Activated CD4-positive, alpha-beta T cell treated with anti-CD3 and anti-CD28 coated beads, Interleukin-2, Interleukin-4, amounts not matched to agents 100 ng/mL and 50 ng/mL, durations not matched to agents 16 hours and 8 hours (primary cell): Measurements from ENCODE around the gene ABCC3.

Experiments
- DNase-seq: peaks from one replicate; pipeline ENCODE4 v3.0.0-alpha.2; 2020; ENCODE audit warnings: low spot score

Gene ABCC3

DNA sequence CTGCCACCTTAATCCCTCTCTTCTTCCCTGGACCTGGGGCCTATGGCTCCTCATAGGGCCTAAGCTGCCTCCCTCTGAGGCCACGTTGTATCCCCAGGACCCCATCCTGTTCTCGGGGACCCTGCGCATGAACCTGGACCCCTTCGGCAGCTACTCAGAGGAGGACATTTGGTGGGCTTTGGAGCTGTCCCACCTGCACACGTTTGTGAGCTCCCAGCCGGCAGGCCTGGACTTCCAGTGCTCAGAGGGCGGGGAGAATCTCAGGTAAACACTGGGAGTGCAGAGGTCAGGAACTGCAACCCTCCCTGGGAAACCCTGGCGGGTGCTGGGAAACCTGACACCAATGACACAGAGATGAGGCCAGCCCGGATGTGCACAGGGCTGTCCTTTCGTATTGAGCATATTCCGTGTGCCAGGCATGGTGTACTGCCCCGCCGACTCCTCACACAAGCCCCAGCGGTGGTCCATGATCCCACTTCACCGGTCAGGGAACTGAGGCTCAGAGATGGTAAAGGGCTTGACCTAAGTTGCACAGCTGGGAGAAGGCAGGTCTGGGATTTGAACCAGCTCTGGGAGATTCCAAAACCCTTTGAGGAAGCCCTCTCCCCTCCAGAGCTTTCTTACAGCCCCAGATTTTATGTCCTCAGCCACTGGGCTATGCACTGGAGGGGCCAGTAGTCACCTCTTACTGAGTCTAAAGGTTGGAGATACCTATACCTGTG, 50.1 kb downstream of the ABCC3 start:
- DNase-seq, result no peak

DNA sequence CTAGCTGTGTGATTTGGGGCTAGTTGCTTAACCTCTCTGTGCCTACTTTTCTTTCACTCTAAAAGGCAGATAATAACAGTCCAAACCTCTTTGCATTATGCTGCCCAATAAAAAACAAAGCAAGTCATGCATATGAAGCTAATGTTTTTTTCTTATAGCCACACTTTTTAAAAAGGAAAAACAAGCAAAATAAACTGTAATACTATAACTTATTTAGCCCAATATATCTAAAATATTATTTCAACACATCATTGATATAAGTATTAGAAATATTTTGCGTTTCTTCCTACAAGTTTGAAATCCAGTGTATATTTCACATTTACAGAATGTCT, 50.6 kb downstream of the ABCC3 start:
- no peak for DNase-seq

DNA sequence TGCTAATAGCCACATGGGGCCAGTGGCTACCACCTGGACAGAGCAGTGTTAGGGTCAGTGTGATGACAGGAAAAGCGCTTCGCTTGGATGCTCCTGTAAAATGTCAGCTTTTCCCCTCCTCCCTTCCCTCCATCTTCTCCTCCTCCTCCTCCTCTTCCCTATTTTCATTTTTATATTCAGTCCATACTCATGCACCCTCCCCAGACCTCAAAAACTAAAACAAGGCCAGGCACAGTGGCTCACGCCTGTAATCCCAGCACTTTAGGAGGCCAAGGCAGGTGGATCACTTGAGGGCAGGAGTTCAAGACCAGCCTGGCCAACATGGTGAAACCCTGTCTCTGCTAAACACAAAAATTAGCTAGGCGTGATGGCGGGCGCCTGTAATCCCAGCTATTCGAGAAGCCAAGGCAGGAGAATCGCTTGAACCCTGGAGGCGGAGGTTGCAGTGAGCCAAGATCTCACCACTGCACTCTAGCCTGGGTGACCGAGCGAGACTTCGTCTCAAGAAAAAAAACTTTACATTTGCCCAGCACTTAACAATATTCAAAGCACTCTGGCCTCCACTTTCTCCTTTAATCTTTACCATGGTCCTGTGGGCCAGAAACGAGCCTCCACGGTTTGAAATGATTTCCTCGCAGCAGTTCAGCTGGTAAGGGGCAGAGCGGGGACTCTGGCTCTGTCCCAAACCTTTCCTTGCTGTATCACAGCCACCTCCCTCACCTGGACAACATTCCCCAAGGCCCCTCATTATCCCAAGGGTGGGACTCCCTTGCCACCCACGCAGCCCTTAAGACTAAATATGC, 51.2 kb downstream of the ABCC3 start:
- DNase-seq, result no peak

DNA sequence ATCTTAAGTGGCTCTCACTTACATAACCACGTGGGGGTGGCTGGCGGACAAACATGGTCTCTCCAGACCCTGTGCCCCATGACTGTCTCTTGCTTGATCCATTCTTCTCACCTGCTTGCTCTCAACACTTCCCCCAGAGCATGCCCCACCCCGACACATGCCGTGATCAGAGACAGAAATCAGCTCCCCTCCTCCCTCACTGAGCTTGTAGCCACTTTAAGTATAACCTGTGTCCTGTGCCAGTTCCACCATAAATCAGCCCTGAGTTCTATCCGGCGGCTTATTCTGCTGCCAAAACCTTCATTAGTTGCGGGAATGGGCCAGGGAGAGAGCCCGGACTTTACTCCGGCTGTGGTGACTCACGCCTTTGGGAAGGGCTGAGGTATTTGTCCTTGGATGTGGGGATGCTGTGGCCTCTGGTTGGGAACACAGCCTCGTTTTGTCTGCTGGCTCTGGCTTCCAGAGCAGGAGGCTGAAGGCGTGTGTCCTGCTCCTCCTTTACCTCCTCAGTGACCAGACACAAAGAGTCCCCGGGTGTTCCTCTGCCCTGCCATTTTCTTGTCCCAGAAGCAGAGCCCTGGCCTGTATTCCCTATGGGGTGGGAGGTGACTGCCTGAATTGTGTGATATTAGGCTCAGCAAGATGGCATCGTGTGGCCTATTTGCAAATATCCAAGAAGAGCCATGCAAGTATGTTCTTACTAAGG, 52.0 kb downstream of the ABCC3 start:
- DNase-seq, result no peak

DNA sequence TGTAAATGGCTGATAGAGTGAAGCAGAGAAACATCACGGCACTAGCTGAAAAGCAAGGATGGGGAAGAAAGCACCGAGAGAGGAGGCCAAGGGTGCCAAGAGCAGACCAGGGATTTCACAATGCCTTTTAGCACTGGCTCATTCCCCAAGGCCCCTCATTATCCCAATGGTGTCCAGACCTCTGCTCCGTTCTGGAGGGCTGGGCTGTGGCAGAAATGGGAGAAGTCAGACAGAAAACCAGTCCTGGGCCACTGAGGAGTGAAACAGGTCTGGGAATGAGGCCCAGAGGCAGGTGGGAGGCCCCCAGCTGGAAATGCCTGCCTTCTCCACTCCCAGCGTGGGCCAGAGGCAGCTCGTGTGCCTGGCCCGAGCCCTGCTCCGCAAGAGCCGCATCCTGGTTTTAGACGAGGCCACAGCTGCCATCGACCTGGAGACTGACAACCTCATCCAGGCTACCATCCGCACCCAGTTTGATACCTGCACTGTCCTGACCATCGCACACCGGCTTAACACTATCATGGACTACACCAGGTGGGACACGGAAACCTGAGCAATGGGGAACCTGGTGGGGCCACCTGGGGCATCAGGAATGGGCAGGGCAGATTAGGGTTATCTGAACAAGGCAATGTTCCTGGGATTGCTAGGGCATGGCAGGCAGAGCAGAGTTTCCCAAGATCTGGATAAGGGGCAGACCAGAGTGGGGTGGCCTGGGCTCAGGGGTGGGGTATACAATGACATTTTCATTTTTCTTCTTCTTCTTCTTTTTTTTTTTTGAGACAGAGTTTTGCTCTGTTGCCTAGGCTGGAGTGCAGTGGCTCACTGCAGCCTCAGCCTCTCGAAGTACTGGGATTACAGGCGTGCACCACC, 52.8 kb downstream of the ABCC3 start:
- no peak for DNase-seq

DNA sequence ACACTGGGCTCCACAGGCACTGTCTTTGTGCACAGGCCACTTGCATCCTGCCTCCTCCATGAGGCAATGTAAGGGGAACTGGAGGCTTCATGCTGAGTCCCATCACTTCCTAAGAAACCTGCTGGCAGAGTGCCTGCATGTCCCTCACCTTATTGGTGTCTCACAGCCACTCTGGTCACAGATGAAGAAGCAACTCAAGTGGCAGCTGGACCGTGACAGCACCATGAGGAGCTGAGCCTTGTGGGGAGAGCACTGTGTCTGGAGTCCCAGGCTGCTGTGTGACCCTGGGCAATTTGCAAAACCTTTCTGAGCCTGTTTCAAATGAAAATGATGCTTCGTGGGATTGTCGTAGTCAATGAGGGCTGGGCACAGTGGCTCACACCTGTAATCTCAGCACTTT, 53.6 kb downstream of the ABCC3 start:
- no peak for DNase-seq

DNA sequence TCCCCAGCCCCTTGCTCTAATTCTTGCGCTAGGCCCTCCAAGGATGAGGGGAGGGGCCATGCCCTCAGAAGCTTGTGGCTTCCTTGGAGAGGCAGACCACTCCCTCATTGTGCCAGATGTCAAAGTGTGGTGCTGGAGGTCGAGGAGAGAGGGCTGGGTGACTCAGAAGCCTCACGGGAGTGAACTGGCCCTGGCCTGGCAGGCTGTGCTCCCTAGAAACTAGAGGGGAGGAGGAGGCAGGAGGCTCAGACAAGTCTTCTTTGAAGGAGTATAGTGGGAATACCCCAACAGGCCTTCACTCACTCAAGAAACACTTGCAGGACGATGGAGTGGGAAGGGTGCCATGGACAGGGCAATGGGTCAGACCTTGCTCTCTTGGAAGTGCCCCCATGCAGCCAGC, 54.6 kb downstream of the ABCC3 start:
- DNase-seq, result no peak

DNA sequence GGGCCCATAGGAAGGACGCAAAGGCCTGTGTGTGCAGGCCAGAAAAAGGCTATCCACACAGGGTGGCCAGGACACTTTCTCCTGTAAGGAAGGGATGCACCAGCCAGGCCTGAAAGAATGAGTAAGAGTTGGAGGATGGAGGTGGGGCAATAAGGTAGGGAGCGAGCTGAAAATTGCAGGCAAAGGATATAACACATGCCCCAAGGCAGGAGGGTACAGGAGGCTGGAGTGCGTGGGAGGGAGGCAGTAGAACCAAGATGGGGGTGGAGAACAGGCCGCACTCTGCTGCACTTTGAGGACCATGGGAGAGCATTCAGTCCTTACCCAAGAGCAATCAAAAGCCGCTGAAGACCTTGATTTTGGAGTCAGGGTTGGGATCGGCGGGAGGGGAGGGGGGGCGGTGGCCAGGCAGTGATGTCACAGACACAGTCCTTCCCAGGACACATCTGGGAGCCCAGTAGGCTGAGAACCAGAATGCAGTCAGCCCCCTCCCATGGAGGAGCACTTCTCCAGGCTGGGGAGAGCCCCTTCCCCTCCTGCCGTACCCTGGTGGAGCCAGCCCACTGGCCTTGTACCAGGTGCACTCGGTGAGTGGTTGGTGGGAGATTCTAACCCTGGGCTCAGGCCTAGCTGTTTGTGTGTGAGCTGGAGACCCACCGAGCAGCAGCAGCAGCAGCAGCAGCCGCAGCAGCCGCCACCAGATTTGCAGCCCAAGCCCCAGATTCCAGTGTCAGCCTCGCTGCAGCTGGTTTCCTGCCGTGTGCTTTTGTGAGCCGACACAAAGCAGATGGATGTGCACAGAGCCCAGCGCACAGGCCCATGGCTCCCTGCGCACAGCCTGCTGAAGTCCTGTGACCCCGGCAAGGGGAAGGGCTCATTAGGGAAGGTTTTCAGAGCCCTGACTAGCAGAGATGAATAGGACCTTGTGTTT, 55.5 kb downstream of the ABCC3 start:
- no peak for DNase-seq

DNA sequence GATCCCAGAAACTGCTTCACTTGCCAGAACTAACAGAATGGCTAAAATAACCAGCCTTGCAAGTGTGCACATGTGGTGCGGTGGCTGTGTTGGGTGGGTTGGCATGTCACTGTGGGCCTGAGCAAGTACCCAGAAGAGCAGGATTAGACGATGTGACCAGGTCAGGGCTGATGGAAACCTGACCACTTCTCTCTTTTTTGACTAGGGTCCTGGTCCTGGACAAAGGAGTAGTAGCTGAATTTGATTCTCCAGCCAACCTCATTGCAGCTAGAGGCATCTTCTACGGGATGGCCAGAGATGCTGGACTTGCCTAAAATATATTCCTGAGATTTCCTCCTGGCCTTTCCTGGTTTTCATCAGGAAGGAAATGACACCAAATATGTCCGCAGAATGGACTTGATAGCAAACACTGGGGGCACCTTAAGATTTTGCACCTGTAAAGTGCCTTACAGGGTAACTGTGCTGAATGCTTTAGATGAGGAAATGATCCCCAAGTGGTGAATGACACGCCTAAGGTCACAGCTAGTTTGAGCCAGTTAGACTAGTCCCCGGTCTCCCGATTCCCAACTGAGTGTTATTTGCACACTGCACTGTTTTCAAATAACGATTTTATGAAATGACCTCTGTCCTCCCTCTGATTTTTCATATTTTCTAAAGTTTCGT, 56.3 kb downstream of the ABCC3 start:
- no peak for DNase-seq

DNA sequence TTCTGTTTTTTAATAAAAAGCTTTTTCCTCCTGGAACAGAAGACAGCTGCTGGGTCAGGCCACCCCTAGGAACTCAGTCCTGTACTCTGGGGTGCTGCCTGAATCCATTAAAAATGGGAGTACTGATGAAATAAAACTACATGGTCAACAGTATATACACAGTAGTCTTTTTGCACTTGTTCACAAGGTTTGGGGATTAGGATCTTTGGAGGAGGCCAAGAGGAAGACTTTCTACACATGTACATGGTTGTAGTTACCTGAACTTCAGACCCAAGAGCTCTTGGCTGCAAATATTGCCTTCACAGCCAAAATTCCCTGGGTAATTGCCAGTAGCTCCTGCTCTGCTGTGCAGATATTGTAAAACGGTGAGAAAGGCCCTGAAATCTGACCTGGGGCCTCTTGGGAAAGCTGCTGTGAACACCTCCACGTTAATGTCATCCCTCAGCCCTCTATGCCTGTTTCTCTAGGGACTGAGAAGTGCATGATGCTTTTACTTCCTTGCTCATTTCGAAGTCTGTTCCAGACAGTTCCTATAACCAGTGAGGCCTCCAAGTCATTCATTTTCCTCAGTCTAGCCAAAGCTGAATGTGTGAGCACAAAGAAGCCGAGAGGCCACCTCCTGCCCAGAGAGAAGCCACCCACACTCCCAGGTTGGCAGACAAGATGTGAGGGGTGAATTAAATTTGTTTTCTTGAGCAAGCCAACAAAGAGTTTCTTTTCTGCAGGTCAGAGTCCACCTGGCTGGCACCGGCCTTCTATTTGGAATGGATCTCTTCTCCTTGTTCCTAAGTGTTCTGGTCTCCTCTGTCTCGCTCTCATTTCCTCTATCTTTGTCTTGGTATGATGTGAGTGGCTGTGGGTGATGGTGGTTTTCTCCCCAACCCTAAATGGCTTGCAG, 57.1 kb downstream of the ABCC3 start:
- DNase-seq, result no peak

DNA sequence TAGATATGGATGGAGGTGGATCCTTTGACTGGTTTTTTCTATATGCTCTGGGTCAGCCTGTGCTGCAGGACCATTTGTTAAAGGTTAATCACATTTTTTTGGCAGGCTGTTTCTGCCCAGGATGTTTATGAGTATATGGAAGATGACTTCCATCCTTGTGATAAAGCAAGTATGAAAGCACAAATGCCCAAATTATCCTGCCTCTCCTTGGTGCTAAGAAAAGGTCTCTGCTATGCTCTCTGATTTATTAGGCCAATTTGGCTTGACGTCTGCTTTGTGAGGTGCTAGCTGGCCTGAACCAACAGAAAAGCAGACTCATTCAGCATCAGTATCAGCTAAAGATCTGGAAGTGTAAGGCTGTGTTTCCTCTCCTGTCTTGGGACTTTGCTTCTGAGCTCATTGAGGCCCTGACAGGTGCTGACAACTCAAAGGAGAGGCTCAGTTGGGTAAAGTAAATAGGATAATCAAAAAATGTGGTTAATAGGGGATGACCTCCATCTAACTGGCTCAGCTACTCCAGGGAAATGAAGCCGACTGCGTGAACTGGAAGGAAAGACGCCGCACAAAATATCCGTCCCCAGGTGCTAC, 57.9 kb downstream of the ABCC3 start:
- no peak for DNase-seq

DNA sequence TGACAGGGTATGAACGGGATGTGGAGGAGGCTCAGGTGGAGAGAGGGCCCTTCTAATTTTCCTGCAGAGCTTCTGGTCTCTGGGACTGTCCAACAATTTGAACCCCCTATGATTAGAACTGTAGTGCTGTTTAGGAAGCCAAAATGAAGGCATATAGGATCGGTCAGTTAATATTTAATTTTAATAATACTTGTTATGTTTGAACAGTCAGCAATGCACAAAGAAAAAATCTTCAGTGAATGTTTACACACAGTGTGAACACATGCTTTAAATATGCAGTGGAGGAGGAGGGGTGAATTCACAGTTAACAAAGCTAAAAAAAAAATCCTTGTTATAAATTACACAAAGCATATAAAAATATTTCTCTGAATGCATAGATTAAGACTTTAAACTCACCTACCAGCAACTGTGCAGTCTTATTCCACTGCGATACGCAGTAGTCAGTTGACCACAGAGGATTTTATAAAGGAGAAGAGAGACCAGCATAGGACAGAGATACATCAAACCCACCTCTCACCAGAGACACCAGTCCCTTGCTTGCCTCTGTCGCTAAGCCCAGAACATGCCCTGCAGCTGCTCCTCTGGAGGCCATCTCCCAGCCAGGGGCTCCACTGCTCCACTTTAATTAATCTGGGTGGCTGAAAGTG, 58.5 kb downstream of the ABCC3 start:
- no peak for DNase-seq

DNA sequence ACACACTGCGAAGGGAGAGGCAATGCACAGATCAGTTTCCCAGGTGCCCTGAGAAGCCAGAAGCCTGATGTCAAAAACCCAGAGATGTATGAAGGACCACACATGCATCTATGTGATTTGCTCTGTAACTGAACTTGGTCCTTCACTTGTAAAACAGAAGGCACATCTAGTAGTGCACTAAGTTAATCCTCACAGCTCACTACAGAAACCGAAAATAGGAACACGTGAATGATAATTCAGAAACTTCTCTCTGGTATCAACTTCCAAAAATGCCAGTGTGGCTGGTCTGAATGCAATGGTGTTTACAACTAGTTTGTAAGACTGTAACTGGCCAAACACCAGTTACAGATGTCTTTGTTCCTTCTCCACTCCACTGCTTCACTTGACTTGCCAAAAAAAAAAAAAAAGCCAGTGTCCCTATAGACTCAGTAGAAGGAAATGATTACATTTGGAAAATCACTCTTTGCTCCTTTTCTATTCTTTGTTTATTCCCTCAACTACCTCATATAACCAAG, 61.7 kb downstream of the ABCC3 start:
- no peak for DNase-seq

DNA sequence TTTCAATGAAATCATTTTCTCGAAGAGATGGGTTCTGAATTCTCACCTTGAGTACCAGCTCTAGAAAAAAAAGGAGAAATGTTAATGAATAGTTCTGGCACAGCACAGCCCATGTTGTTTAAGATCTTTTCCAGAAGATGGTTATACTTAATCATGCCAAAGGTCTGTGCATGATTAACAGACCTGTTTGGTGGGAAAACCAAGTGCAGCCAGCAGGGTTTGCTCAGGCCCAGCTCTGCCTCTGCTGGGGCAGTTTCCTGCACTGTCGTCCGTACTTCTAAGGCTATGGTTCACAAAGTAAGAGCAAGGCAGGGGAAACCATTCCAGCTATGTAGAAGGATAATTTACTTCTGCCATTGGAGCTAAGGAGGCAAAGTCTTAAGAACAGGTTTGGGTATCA, 62.4 kb downstream of the ABCC3 start:
- DNase-seq, result no peak

DNA sequence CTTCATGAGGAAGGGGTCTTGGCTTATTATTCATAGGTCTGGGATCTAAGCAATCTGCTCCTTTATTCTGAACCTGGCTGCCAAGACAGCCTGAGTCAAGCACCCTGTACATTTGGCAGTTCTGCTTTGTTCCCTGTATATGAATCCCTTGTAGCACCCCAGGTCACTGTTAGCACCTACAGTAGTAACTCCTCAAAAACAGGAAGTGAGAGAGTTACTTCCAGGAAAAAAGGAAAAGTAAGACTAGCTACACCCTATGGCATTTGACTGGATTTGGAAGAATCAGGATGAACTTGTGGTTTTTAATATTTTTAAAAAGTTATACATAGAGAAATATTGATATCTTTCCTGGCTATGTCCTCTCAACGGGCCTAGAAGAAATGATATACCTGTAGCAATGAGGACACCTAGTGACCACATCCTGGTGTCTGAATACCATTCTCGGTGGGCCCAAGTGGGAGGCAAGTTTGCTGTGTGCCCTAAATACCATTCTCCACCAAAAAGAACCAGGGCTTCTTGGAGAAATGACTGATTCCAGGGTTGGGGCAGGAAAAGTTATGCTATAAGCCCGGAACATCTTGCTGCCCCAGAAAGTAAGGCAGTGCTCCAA, 63.1 kb downstream of the ABCC3 start:
- DNase-seq, result no peak

DNA sequence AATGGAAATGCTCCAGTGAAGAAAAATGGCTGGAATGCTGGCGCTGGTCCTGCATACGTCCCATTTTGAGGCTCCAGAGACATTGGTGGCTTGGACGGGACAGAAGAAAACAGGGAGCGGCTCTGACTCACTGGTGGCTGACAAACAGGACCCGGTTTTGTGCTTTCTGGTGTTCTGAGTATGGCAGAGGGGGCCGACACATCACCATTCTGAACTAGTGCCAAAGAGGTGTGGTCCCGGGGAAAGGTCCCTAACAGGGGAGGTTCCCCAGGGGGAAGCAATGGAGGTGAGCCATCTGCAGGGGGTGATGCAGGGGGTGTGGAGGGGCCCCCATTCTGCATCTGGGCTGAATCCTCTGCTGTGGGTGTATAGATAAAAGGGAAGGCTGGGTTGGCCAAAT, 64.7 kb downstream of the ABCC3 start:
- DNase-seq, result no peak

DNA sequence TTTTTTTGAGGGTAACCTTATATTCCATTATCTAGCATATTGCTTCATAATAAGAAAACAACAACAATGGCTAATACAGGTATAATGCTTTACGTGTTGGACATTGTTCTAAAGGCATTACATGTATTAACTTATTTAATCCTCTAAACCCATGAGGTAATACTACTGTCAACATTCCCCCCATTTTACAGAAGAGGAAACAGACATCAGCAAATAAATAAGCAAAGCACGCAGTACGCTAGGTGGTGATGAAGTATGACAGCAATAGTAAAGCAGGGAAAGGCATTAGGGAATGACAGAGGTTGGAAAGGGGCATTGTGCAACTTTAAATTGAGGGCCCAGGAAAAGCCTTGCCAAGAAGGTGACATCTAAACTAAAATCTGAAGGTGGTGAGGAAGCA, 68.5 kb downstream of the ABCC3 start:
- no peak for DNase-seq
